Lower leg skin (tissue), 3 donors: ENCODE measurements around the gene ACTRT2.

ENCODE experiments used
- POLR2A ChIP-seq, 2 donors: fragments of 450-650 bp; IDR thresholded peaks; one replicate each; pipeline ENCODE4 v1.6.1; 2016 to 2017; ENCODE audit warnings: antibody characterized with exemption in 2 of 2, mild to moderate bottlenecking in 1 of 2, moderate library complexity in 1 of 2
- TF ChIP-seq, protein P1 (sequence below), 3 donors: fragments of 450-650 bp; IDR thresholded peaks; one replicate each; pipeline ENCODE4 v1.5.1; 2016; ENCODE audit warnings: antibody characterized with exemption in 3 of 3, mild to moderate bottlenecking in 3 of 3, moderate library complexity in 2 of 3

DNA sequence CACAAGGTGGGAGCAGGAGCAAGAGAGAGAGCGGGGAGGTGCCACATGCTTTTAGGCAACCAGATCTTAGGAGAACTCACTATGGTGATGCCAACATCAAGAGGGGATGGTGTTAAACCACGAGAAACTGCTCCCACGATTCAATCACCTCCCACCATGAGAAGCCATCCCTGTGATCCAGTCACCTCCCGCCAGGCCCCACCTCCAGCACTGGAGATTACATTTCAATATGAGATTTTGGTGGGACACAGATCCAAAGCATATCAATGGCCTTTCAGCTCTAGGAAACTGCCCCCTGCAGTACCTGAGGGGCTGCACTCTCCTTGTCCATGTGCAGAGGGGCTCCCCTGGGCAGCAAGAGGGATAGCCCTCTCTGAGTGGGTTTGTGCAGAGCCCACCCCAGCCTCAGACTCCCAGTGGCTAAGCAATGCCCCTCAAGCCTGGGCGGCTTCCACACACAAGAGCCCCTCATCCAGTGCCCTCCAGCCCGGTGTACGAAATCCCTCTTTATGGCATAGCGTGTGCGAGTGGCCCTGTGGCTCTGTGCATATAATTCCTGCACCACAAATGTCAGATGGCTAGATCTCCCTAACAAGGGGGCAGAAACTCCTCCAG lies 32.2 kb downstream of the ACTRT2 start:
- TF ChIP-seq, protein P1, sequence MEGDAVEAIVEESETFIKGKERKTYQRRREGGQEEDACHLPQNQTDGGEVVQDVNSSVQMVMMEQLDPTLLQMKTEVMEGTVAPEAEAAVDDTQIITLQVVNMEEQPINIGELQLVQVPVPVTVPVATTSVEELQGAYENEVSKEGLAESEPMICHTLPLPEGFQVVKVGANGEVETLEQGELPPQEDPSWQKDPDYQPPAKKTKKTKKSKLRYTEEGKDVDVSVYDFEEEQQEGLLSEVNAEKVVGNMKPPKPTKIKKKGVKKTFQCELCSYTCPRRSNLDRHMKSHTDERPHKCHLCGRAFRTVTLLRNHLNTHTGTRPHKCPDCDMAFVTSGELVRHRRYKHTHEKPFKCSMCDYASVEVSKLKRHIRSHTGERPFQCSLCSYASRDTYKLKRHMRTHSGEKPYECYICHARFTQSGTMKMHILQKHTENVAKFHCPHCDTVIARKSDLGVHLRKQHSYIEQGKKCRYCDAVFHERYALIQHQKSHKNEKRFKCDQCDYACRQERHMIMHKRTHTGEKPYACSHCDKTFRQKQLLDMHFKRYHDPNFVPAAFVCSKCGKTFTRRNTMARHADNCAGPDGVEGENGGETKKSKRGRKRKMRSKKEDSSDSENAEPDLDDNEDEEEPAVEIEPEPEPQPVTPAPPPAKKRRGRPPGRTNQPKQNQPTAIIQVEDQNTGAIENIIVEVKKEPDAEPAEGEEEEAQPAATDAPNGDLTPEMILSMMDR (IDR thresholded peaks at IDR 0.05), result no peak
- no peak for TF ChIP-seq POLR2A (IDR thresholded peaks at IDR 0.05)
